ENCODE data around the gene MTFR1L. TPM values are rescaled to one million over a fixed set of nuclear protein-coding genes. Genes with fewer than 3 reads are reported as not detected.
"Not testable (repeated sequence)": the region's sequence is repeated elsewhere in the genome, so short reads cannot be mapped to it uniquely, and the experiment has no call there.

Gene MTFR1L
- total RNA-seq, 1 donor from 2014 or later: 206 TPM

GRCh38 chr1:25839808-25840207 is 20.1 kb downstream of the MTFR1L start:
- not testable (repeated sequence) for DNase-seq (ENCODE audit: missing footprints); ATAC-seq
- intact Hi-C loops (cut with DNase I): loop anchor here (5.0 kb wide), 1 partner anchor 157 kb away; the partner anchor contains the start of gene PAFAH2

GRCh38 chr1:25843483-25843882 is 23.7 kb downstream of the MTFR1L start:
- DNase-seq (ENCODE audit: missing footprints): no peak

GRCh38 chr1:25844536-25845337 is 25.0 kb downstream of the MTFR1L start:
- intact Hi-C loops (cut with DNase I): loop anchor here (5.0 kb wide), 1 partner anchor 153 kb away; the partner anchor contains the start of gene PAFAH2
- DNase-seq (ENCODE audit: missing footprints) (no peak), ATAC-seq (no peak)

More at GRCh38 chr1:25843483-25843882, 23.7 kb downstream of the MTFR1L start:
- no peak for ATAC-seq
- intact Hi-C loops (cut with DNase I): loop anchor here (5.0 kb wide), 1 partner anchor 154 kb away; the partner anchor contains the start of gene PAFAH2

GRCh38 chr1:25845664-25846063 is 25.9 kb downstream of the MTFR1L start:
- no peak for ATAC-seq
- intact Hi-C loops (cut with DNase I): no loop called here
- DNase-seq (ENCODE audit: missing footprints): no peak

GRCh38 chr1:25847929-25848328 is 28.2 kb downstream of the MTFR1L start:
- ATAC-seq (no peak), DNase-seq (ENCODE audit: missing footprints) (no peak)
- intact Hi-C loops (cut with DNase I): no loop called here

GRCh38 chr1:25848531-25848930 is 28.8 kb downstream of the MTFR1L start:
- ATAC-seq: no peak
- DNase-seq (ENCODE audit: missing footprints): no peak
- intact Hi-C loops (cut with DNase I): no loop called here

- DNase-seq (ENCODE audit: missing footprints): no peak
- ATAC-seq: no peak
- intact Hi-C loops (cut with DNase I): no loop called here
Observed at GRCh38 chr1:25854554-25854953, 34.8 kb downstream of the MTFR1L start.

GRCh38 chr1:25856856-25857255 is 37.1 kb downstream of the MTFR1L start:
- DNase-seq (ENCODE audit: missing footprints): no peak
- ATAC-seq: no peak
- intact Hi-C loops (cut with DNase I): no loop called here

GRCh38 chr1:25858494-25858893 is 38.7 kb downstream of the MTFR1L start:
- intact Hi-C loops (cut with DNase I): no loop called here
- ATAC-seq (no peak), DNase-seq (ENCODE audit: missing footprints) (no peak)

- DNase-seq (ENCODE audit: missing footprints) (peak; percentile 95), ATAC-seq (peak; percentile 96)
- intact Hi-C loops (cut with DNase I): no loop called here
Observed at GRCh38 chr1:25858906-25859789, 39.4 kb downstream of the MTFR1L start, which contains the start of gene AUNIP. AUNIP (minus strand) TSS chr1:25859457; CDS start chr1:25859357, 100 bp downstream.

- DNase-seq (ENCODE audit: missing footprints) (no peak), ATAC-seq (no peak)
- intact Hi-C loops (cut with DNase I): no loop called here
Observed at GRCh38 chr1:25861316-25862286, 41.8 kb downstream of the MTFR1L start.

- no peak for DNase-seq (ENCODE audit: missing footprints)
- intact Hi-C loops (cut with DNase I): no loop called here
Observed at GRCh38 chr1:25862785-25863485, 43.2 kb downstream of the MTFR1L start.

GRCh38 chr1:25863486-25864262 is 43.9 kb downstream of the MTFR1L start:
- intact Hi-C loops (cut with DNase I): no loop called here
- DNase-seq (ENCODE audit: missing footprints): no peak
- no peak for ATAC-seq

More at GRCh38 chr1:25862785-25863485, 43.2 kb downstream of the MTFR1L start:
- ATAC-seq: no peak

- intact Hi-C loops (cut with DNase I): no loop called here
- DNase-seq (ENCODE audit: missing footprints): no peak
- no peak for ATAC-seq
Observed at GRCh38 chr1:25864434-25864833, 44.7 kb downstream of the MTFR1L start.

- DNase-seq (ENCODE audit: missing footprints) (no peak), ATAC-seq (no peak)
- intact Hi-C loops (cut with DNase I): no loop called here
Observed at GRCh38 chr1:25866288-25866687, 46.5 kb downstream of the MTFR1L start.

GRCh38 chr1:25867210-25867991 is 47.6 kb downstream of the MTFR1L start:
- ATAC-seq: no peak
- no peak for DNase-seq (ENCODE audit: missing footprints)
- intact Hi-C loops (cut with DNase I): no loop called here

All from Right ventricle myocardium inferior (tissue), 1 donor.